OCI-LY3 (cell line): ENCODE measurements around the gene ANKDD1A.

ENCODE experiments used
- EZH2phosphoT487 ChIP-seq: fragments of 200-600 bp; shearing (Covaris generic); IDR thresholded peaks from 2 replicates; pipeline ENCODE4 v1.6.1; 2018; ENCODE audit warnings: antibody characterized with exemption, mixed run types, low read depth
- TF ChIP-seq, protein P1 (sequence below): fragments of 200-600, 300-600 bp; sonication (generic); IDR thresholded peaks from 2 replicates; pipeline ENCODE4 v1.5.1; 2014; ENCODE audit warnings: antibody characterized with exemption, low read length, low read depth

DNA sequence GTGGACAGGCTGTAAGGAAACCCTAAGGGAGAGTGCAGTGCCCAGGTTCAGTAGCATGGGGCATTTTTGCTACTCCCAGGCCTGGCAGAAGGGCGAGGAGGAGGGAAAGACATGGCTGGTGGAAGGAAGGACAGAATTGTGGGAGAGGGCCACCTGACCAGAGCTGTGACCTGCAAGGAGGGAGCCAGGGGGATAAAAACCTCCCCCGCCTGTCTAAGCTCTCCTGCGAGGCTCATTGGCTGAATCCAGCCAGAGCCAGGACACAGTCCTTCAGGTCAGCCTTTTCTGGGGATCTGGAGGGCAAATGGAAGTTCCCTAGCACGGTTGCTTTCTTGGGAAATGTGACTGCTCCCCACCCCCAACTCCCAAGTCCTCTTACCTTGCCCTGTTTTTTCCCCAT, 13.3 kb upstream of the ANKDD1A start:
- TF ChIP-seq, protein P1, sequence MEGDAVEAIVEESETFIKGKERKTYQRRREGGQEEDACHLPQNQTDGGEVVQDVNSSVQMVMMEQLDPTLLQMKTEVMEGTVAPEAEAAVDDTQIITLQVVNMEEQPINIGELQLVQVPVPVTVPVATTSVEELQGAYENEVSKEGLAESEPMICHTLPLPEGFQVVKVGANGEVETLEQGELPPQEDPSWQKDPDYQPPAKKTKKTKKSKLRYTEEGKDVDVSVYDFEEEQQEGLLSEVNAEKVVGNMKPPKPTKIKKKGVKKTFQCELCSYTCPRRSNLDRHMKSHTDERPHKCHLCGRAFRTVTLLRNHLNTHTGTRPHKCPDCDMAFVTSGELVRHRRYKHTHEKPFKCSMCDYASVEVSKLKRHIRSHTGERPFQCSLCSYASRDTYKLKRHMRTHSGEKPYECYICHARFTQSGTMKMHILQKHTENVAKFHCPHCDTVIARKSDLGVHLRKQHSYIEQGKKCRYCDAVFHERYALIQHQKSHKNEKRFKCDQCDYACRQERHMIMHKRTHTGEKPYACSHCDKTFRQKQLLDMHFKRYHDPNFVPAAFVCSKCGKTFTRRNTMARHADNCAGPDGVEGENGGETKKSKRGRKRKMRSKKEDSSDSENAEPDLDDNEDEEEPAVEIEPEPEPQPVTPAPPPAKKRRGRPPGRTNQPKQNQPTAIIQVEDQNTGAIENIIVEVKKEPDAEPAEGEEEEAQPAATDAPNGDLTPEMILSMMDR = no peak
- TF ChIP-seq EZH2phosphoT487 = no peak
